K562 (cell line): ENCODE measurements around the gene HADHB. TPM values are rescaled to one million over a fixed set of nuclear protein-coding genes. Genes with fewer than 3 reads are reported as not detected.
A peak's percentile ranks its signal among the peaks of the same experiment; 100 is the strongest.

Experiments
- CCAR2 ChIP-seq: fragments of 200-400 bp; formaldehyde crosslinking; IDR thresholded peaks from 2 replicates; pipeline ENCODE4 v1.6.1; 2017; ENCODE audit warnings: mild to moderate bottlenecking, low read depth, low read length
- CEBPG ChIP-seq, 3 experiments: fragments of 200-800 bp in 1 of 3; sonication (Bioruptor generic) in 1 of 3; sonication (generic) in 1 of 3; formaldehyde crosslinking in 1 of 3; IDR thresholded peaks in 2 of 3; conservative IDR thresholded peaks in 1 of 3; 2 replicates each; pipeline versions ENCODE4 v1.6.1 to v1.8.0; 2016 to 2022; ENCODE audit warnings: missing compliant biosample characterization in 2 of 3, missing genetic modification characterization in 2 of 3, mild to moderate bottlenecking in 1 of 3, missing genetic modification reagents in 1 of 3
- CHAMP1 ChIP-seq: fragments of 450-650 bp; IDR thresholded peaks from 2 replicates; pipeline ENCODE4 v1.6.1; 2016; ENCODE audit warnings: mild to moderate bottlenecking
- CTCF ChIP-seq, 3 experiments: IDR thresholded peaks in 2 of 3; conservative IDR thresholded peaks in 1 of 3; 2 replicates each; pipeline ENCODE4 v1.5.1; 2011 to 2012; ENCODE audit warnings: low read length in 3 of 3, mild to moderate bottlenecking in 3 of 3, control low read depth in 2 of 3, improper control_type of control experiment in 1 of 3, inconsistent platforms in 1 of 3, low read depth in 1 of 3, mixed read lengths in 1 of 3, moderate library complexity in 1 of 3; ENCODE audit not compliant: insufficient read depth in 2 of 3
- CTCFL ChIP-seq: IDR thresholded peaks from 2 replicates; pipeline ENCODE4 v1.6.1; 2011; ENCODE audit warnings: borderline replicate concordance, low read depth, mild to moderate bottlenecking, moderate library complexity, low read length; ENCODE audit not compliant: insufficient read depth, poor library complexity, severe bottlenecking
- ELF4 ChIP-seq: fragments of 450-650 bp; formaldehyde crosslinking; IDR thresholded peaks from 2 replicates; pipeline ENCODE4 v1.4.0; 2022; ENCODE audit warnings: missing genetic modification characterization
- ELK3 ChIP-seq: fragments of 450-650 bp; formaldehyde crosslinking; IDR thresholded peaks from 2 replicates; pipeline ENCODE4 v1.4.0; 2020; ENCODE audit warnings: mild to moderate bottlenecking
- ETV1 ChIP-seq: fragments of 450-650 bp; conservative IDR thresholded peaks from 2 replicates; pipeline ENCODE4 v1.6.1; 2016; ENCODE audit warnings: missing genetic modification characterization, control low read depth, low read depth, missing compliant biosample characterization
- FIP1L1 ChIP-seq: fragments of 200-400 bp; formaldehyde crosslinking; IDR thresholded peaks from 2 replicates; pipeline ENCODE4 v1.6.1; 2018; ENCODE audit warnings: mild to moderate bottlenecking, low read depth, low read length; ENCODE audit not compliant: poor library complexity, severe bottlenecking
- HDAC2 ChIP-seq: fragments of 450-650 bp; IDR thresholded peaks from 2 replicates; pipeline ENCODE4 v1.6.1; 2016; ENCODE audit warnings: mild to moderate bottlenecking
- NFRKB ChIP-seq: fragments of 450-650 bp; IDR thresholded peaks from 2 replicates; pipeline ENCODE4 v1.6.1; 2016; ENCODE audit warnings: low read depth
- POLR2AphosphoS2 ChIP-seq: IDR thresholded peaks from 2 replicates; pipeline ENCODE4 v1.6.1; 2012; ENCODE audit warnings: low read length, improper control_type of control experiment
- ZNF175 ChIP-seq: fragments of 200-800 bp; sonication (Bioruptor generic); IDR thresholded peaks from 2 replicates; pipeline ENCODE4 v1.6.1; 2016; ENCODE audit warnings: low read depth, mild to moderate bottlenecking, missing genetic modification characterization, missing compliant biosample characterization
- ZNF589 ChIP-seq: fragments of 200-800 bp; sonication (Bioruptor generic); IDR thresholded peaks from 2 replicates; pipeline ENCODE4 v1.6.1; 2016; ENCODE audit warnings: low read depth, missing genetic modification characterization, missing compliant biosample characterization
- polyA plus RNA-seq, 8 experiments: library from polyadenylated mRNA; depleted of rRNA in 4 of 8; stranded (reverse) in 5 of 8; unstranded in 3 of 8; fragments of >200 nt; fragmentation: Nextera tagmentation in 2 of 8; fragmentation: Illumina TruSeq in 1 of 8; extraction: Ambion mirVana in 2 of 8; extraction: Trizol in 1 of 8; gene quantifications; 2 replicates each; pipeline versions ENCODE4 v1.2.1 to v1.2.3, GENCODE V29; 2011 to 2014; ENCODE audit warnings: inconsistent platforms in 1 of 8, missing spikeins in 1 of 8
- total RNA-seq, 7 experiments: library from RNA; depleted of rRNA in 6 of 7; stranded (reverse); fragments of >200 nt in 6 of 7; fragmentation: Illumina TruSeq in 2 of 7; extraction: Trizol in 2 of 7; gene quantifications; 2 replicates each; pipeline versions ENCODE4 v1.2.1 to v1.2.3, GENCODE V29; 2011 to 2021; ENCODE audit warnings: low replicate concordance in 1 of 7

The HADHB gene
- total and polyA plus RNA-seq, 9 of the 15 experiments (the other 6 are each of a cell fraction or from before 2014, with no cell fraction given): 67.3 to 199 (median 100) TPM

- TF ChIP-seq CCAR2: no peak
- TF ChIP-seq ZNF589 (CRISPR knock-in tag): no peak
- TF ChIP-seq CEBPG (CRISPR knock-in tag; IDR thresholded peaks at IDR 0.05): no peak
- TF ChIP-seq CEBPG (tag; conservative IDR thresholded peaks at IDR 0.05 in 1 of 2, IDR thresholded peaks at IDR 0.05 in 1 of 2): no peak
- TF ChIP-seq HDAC2: 0 out of 2 replicates have a peak, but pooled peaks have one; percentile 40
- TF ChIP-seq POLR2AphosphoS2: no peak
- TF ChIP-seq ETV1 (tag): no peak
- TF ChIP-seq FIP1L1: no peak
- TF ChIP-seq ELK3 (CRISPR knock-in tag): no peak
- TF ChIP-seq ZNF175 (CRISPR knock-in tag): no peak
- TF ChIP-seq ELF4 (CRISPR knock-in tag): no peak
- TF ChIP-seq CHAMP1: no peak
- no peak for TF ChIP-seq CTCFL
- TF ChIP-seq NFRKB: no peak
- TF ChIP-seq CTCF (IDR thresholded peaks at IDR 0.05 in 2 of 3, conservative IDR thresholded peaks at IDR 0.05 in 1 of 3; ENCODE audit: insufficient read depth in 2 of 3, low read depth in 1 of 3, low read length in 3 of 3): no peak
These were observed 72.1 kb downstream of the HADHB start (continued) for GRCh38 chr2:26316845-26317244.
